Stimulated activated CD4-positive, alpha-beta T cell treated with anti-CD3 and anti-CD28 coated beads, Interleukin-2, amount 100 ng/mL, for 4 hours (primary cell): ENCODE data around the gene FHIT.

Source experiments
- DNase-seq: peaks from one replicate; pipeline ENCODE4 v3.0.0-alpha.2; 2020; ENCODE audit warnings: low read depth

The FHIT gene

DNA sequence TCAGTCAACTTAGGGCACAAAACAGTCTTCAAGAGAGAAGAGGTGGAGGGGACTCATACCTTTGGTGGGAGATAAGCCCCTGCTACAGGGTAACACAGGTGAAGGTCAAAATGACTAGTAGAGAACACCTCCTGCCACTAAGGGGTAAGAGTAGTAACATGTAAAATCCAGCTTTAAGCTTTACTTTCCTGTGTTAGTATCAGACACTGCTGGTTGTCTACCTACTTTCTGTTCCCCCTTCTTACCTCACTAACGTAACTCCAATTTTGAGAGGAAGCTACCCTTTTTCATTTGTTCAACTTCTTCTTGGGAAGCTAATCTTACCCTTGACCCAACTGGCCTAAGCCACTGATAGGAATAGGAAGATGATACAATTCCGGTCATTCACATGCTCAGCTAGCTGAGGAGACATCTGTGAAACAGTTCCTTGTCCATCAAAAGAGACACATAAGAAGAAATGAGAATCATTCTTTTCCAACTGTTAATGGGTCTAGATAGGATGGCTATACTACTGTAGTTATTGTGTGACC is 1374.7 kb downstream of the FHIT start:
- DNase-seq, result no peak

DNA sequence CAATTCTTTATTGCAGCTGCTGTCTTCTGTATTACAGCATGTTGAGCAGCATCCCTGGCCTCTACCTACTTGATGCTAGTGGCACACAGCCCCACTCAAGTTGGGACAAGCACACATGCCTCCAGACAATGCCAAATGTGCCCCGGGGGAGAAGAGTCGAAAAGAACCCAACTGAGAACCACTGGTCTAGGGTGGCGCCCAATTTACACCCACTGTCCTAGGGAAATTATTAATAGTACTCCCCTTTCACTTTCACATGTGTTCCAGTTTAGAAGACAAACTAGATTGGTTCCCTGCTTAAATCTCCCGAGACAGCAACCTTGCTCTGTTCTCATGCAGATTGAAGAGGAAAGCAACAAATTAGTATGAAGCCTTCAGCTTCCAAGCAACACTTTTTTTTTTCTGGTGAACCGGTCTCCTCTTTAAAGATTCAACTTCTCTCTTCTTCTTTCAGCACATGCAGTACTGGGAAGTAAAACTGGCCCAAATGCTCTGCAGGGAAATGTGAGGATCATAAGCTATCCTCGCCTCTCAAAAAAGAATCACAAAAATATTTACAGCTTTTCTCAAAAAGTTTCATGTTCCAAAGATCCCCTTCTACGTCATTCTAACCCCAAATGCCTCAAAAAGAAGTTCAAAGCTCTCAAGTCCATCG is 1377.5 kb downstream of the FHIT start:
- no peak for DNase-seq

DNA sequence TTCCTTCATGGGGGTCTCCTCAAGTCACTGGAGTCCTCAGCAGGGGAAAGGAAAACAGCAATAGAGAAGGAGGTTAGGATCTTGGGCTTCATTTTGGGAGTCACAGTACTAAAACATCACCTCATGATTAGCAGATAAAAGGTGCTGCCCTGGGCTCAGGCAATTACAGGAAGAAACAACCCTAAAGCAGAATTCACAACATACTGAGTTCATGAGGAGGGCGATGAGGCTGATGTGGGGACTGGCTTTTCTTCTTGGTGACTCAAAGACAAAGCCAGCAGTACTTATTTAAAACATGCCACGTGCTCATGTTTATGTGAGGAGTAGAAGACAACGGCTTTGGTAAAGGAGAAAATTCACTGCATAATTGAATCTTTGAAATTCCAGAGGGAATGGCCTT is 1379.1 kb downstream of the FHIT start:
- DNase-seq, result no peak

DNA sequence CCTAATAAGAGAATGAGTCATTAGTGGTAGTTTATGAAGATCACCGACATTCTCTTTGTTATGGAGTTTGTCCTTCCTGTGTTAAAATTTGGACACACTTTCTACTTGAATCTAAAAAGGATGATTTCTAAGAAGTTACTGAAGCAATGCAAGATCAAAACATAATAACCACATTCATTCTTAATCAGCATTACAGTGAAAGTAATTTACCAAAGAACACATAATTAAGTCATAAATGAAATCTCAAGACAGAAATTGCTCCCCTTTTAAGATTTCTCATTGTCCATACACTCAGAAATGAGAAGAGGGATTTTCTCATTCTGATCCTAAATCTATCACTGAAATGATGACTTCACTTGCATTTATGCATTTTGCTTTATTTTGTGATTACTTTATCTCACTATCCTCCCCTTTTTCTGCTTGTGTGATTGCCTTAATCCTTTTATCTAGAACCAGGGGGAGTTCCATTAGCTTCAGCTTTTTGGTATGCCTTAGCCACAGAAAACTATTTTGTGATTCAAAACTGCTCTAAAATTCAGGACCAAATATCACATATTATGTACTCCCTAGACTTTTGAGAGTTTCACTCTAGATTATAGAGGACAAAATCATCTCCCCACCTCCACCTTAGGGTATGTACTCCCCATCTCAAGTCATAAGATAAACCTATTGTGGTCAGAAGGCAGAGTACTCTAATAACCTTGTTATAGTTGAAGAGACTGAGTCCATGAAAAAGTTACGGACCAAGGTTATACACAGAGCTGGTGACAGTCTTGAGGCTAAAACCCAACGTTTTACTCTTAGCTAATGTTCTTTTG is 1383.9 kb downstream of the FHIT start:
- DNase-seq, result no peak

DNA sequence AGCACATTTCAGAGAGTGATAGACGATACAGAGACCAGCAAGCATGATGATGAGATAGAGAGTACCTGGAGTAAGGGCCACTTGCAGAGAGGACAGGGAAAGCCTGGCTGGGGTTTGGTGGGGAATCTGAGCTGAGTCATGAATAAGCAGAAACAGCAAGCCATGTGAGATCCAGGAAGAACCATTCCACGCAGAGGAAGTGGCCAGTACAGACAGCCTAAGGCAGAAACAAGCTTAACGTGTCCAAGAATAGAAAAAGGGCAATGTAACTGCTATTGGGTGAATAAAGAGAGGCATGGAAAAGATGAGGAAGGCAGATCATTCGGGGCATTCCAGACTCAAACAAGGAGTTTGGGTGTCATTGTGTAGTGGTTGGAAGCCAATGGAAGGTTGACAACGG is 1385.2 kb downstream of the FHIT start:
- DNase-seq, result no peak

- DNase-seq, result no peak
Measured at GRCh38 chr3:59865351-59865750, 1385.9 kb downstream of the FHIT start.

DNA sequence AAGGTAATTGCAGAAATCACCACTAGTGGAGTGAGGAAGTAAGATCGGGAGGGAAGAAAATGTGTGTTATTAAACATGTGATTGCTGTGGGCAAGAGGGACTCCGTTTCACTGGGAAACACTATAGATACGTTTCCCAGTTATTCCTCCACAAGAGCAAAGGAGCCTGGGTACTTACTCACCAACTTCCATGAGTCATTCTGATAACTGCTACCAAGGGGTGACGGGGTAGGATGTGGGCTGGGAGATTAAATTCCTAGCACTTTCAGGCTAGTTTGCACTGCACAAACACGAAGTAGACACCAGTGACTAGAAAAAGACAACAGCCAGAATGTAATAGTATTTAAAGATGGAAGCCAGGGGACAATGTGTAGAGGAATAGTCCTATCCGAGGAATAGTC is 1388.6 kb downstream of the FHIT start:
- DNase-seq, result no peak

DNA sequence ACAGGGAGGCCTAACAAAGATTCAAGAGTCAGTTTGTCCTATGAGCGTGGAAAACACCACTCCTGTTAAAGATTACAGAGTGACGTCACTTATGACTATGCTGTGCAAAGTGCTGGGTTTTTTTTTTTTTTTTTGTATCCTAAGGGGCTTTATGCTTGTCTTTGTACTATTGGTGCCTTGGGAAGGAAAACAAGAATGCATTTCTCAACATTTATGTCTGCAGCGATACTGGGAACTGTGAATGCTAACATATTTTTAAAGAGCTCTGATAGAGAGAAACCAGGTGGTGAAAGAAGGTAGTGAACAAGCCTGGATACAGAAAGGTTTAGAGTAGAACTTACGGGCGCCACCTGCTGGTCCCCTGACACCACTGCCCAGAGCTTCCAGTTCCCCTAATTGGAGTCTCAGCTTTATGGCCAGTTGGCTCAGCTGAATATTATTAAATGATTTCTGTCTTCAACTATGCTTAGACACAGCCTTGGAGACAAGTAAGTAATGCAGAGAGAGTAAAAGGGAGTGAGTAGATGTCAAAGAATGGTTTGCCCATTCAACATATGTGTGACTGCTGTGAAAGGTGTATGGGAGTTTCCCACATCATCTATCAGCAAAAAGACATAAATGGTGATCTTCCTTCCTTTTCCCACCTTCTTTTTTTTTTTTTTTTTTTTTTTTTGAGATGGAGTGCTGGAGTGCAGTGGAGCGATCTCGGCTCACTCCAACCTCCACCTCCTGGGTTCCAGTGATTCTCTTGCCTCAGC is 1393.5 kb downstream of the FHIT start:
- peak; percentile 59 for DNase-seq

DNA sequence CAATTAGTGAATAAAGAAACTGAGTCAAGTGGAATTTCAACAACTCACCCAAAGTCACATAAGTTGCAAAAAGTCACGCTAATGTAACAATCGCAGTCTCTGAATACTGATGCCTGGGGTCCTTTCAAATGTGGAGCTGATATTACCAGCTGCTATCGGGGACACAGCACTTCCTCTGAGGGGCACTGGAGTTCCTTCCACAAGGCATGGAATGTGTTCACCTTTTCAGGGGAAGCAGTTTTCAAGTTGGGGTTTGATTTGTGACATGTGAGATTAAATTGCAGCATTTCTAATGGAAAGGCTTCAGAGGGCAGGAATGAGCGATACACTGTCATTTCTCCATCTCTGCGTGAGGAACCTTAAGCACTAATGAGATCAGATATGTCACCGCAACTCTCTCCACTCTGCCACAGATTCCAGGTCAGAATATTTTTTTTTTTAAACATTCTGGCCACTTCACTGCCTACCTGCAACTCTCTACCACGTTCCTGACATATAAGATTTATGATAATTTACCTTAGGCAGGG is 1394.3 kb downstream of the FHIT start:
- DNase-seq, result no peak

DNA sequence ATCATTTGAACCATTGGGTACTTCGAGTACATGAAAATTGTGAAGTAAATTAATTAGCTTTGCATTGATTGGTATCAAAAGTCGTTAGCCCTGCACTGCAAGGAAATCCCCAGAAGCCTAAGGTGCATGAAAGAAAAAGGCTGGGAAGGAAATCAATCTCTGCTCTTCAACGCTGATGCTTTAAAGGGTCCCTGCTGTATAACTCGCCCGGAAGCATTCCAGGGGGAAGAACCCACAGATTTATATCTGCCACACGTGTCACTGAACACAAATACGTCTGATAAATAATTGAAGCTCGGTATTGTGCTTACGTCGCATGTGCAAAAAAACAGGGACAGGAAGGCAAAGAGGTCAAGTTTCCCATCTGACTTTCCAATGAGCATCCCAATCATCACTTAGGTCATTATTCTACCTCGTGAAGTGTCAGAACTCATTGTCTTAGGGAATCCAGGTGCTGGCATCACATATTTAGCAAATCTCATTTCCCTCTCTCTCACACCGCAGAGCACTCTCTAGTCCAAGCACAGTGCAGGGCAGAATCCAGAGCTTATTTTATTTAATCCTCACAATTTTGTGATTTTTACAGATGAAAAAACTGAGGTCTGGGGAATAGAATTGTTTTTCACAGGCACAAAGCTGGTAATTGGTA is 1397.1 kb downstream of the FHIT start:
- no peak for DNase-seq

DNA sequence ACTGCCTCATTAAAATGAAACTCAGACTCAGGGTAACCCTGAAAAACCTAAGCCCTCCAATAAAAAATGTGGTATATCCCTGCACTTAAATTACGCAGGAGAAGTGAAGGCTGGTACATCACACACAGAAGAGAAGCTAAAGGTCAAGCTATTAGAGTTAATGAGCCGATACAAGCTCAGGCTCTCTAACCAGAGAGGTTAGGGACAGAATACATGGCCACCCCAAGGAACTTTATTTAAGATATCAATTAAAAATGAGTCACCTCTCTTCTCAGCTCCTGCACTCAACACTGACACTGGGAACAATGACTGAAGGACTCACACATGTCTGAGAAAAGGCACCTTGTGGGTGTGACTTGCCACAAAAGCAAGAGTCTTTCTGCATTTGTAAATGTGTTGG is 1400.8 kb downstream of the FHIT start:
- no peak for DNase-seq

GRCh38 chr3:59845386-59845785 is 1405.9 kb downstream of the FHIT start:
- no peak for DNase-seq

- no peak for DNase-seq
Measured at GRCh38 chr3:59843821-59844220, 1407.4 kb downstream of the FHIT start.

- no peak for DNase-seq
Measured at GRCh38 chr3:59839810-59840515, 1411.3 kb downstream of the FHIT start.

- no peak for DNase-seq
Measured at GRCh38 chr3:59839283-59839682, 1412.0 kb downstream of the FHIT start.

DNA sequence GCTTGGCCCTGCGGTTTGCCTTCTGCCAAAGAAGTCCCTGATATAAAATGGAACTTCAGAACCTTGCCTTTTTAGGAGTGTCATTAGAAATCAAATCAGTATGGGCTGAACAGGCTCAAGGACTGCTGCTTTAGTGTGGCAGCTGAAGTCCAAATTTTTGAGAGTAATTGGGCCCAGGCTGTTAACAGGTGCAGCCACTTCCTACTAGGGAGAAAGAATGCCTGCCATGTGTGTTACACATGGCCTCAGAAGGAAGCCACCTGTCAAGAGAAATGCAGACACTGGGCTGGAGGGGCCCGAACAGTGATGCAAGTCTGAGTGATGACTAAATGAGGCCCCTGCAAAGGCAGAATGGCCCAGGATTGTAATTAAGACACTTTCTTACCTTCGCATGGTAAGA is 1414.7 kb downstream of the FHIT start:
- no peak for DNase-seq

- no peak for DNase-seq
Measured at GRCh38 chr3:59832702-59833101, 1418.5 kb downstream of the FHIT start.

- DNase-seq, result no peak
Measured at GRCh38 chr3:59832241-59832640, 1419.0 kb downstream of the FHIT start.

DNA sequence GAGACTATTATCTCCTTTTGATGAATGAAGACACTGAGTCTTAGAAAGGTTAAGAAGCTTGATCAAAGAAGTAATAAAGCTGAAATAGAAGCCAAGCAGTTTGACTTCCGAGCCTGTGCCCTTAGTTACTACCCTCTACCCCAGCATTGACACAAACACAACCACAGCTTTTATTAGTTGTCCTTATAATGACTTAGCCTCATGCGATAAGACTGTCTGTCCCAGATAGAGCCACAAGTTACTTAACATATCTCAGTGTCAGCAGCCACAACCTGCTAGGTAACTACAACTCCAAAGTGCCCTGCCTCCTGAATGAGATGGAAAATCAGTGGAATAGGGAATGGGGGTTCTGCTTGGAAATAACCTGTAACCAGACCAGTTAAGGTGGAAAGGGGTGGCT is 1419.9 kb downstream of the FHIT start:
- no peak for DNase-seq

GRCh38 chr3:59829527-59829926 is 1421.7 kb downstream of the FHIT start:
- DNase-seq, result no peak

DNA sequence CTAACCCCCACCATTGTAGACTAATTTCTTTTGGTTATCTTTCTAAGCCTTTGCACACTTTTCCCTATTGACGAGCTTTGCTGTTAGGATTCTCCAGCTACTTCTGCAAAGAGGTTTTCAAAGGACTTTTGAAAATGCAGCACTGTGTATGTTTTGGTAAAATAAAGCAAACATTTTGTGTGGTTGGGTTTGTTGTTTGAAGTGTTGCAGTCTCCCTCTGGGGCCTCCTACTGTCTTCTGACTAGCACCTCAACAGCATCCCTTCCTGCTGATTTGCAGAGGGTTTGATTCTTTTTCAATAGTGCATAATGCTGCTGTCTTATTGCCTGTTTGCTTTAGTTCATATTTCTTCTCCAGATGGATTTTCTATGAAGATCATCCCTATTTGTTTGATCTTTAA is 1426.4 kb downstream of the FHIT start:
- no peak for DNase-seq
